Loucy (cell line): ENCODE results near the gene FJX1.
A peak's percentile ranks its signal among the peaks of the same experiment; 100 is the strongest.

Source experiments
- H2AFZ ChIP-seq: fragments of 200-600 bp; sonication (generic); 2 replicates; pipeline ENCODE4 v1.6.0; 2016; ENCODE audit warnings: antibody characterized with exemption, mild to moderate bottlenecking, low read length, moderate library complexity
- H3F3A ChIP-seq: fragments of 200-600 bp; 2 replicates; pipeline ENCODE4 v1.6.0; 2016; ENCODE audit warnings: antibody characterized with exemption, low read depth, mild to moderate bottlenecking
- H3K27me3 ChIP-seq: fragments of 200-600 bp; sonication (generic); 2 replicates; pipeline ENCODE4 v1.6.1; 2014; ENCODE audit warnings: low read length, mild to moderate bottlenecking; ENCODE audit not compliant: insufficient read depth, poor library complexity, severe bottlenecking
- H3K36me3 ChIP-seq: fragments of 200-600 bp; sonication (generic); 2 replicates; pipeline ENCODE4 v1.6.1; 2016; ENCODE audit warnings: low read length; ENCODE audit not compliant: insufficient read depth
- H3K4me1 ChIP-seq: fragments of 200-600 bp; sonication (generic); 2 replicates; pipeline ENCODE4 v1.5.1; 2014; ENCODE audit warnings: low read length, mild to moderate bottlenecking; ENCODE audit not compliant: insufficient read depth, poor library complexity, severe bottlenecking
- H3K4me2 ChIP-seq: fragments of 200-600 bp; sonication (generic); 2 replicates; pipeline ENCODE4 v1.6.0; 2014; ENCODE audit warnings: antibody characterized with exemption, low read length, low read depth, mild to moderate bottlenecking; ENCODE audit not compliant: poor library complexity, severe bottlenecking
- H3K4me3 ChIP-seq: fragments of 200-600 bp; sonication (generic); 2 replicates; pipeline ENCODE4 v1.5.1; 2014; ENCODE audit warnings: low read length, mild to moderate bottlenecking, mixed read lengths; ENCODE audit not compliant: poor library complexity, severe bottlenecking
- H3K79me2 ChIP-seq: fragments of 200-600 bp; sonication (generic); 2 replicates; pipeline ENCODE4 v1.6.1; 2014; ENCODE audit warnings: low read length; ENCODE audit not compliant: insufficient read depth
- H3K9ac ChIP-seq: fragments of 200-600 bp; sonication (generic); 2 replicates; pipeline ENCODE4 v1.6.0; 2014; ENCODE audit warnings: mild to moderate bottlenecking, low read depth, low read length, moderate library complexity; ENCODE audit not compliant: poor library complexity, severe bottlenecking
- H3K9me2 ChIP-seq: fragments of 200-600 bp; sonication (generic); replicated peaks from 2 replicates; pipeline ENCODE4 v1.6.1; 2016; ENCODE audit warnings: low read depth, low read length, mixed read lengths
- H3K9me3 ChIP-seq: fragments of 200-600 bp; sonication (generic); 2 replicates; pipeline ENCODE4 v1.6.1; 2014; ENCODE audit warnings: mild to moderate bottlenecking, antibody characterized with exemption, low read length, low read depth; ENCODE audit not compliant: insufficient read depth
- H4K20me1 ChIP-seq: fragments of 200-600 bp; sonication (generic); 2 replicates; pipeline ENCODE4 v1.6.0; 2014; ENCODE audit warnings: antibody characterized with exemption, low read length, mild to moderate bottlenecking; ENCODE audit not compliant: insufficient read depth, poor library complexity, severe bottlenecking
- CTCF ChIP-seq: fragments of 200-600 bp; sonication (generic); conservative IDR thresholded peaks from 2 replicates; pipeline ENCODE4 v1.5.1; 2014; ENCODE audit warnings: mild to moderate bottlenecking, antibody characterized with exemption, low read length
- EZH2phosphoT487 ChIP-seq: fragments of 200-600 bp; IDR thresholded peaks from 2 replicates; pipeline ENCODE4 v1.6.1; 2018; ENCODE audit warnings: antibody characterized with exemption, mild to moderate bottlenecking, moderate library complexity, borderline replicate concordance

The FJX1 gene

GRCh38 chr11:35655856-35656255 is 37.6 kb downstream of the FJX1 start:
- no peaks in the 10 kb centered on the region for H3K4me1 ChIP-seq
- no peak overlapping the region for H3K4me3 ChIP-seq
- H3F3A ChIP-seq: no peaks in the 10 kb centered on the region
- H3K4me2 ChIP-seq: no peak overlapping the region
- TF ChIP-seq EZH2phosphoT487 (no peak), CTCF (no peak)
- no peaks in the 10 kb centered on the region for H4K20me1 ChIP-seq
- no peaks in the 10 kb centered on the region for H3K79me2 ChIP-seq
- no peak overlapping the region for H2AFZ ChIP-seq
- peaks cover 34% of the 10 kb centered on the region for H3K27me3 ChIP-seq
- no peaks in the 10 kb centered on the region for H3K9me2 ChIP-seq
- no peaks in the 10 kb centered on the region for H3K36me3 ChIP-seq
- no peaks in the 10 kb centered on the region for H3K9me3 ChIP-seq
- H3K9ac ChIP-seq: no peak overlapping the region

GRCh38 chr11:35658020-35658948 is 40.0 kb downstream of the FJX1 start:
- Histone ChIP-seq H3K36me3 (no peaks in the 10 kb centered on the region), H2AFZ (no peak overlapping the region), H3K9ac (no peak overlapping the region), H3K9me2 (no peaks in the 10 kb centered on the region), H3K79me2 (peaks cover 5% of the 10 kb centered on the region), H4K20me1 (no peaks in the 10 kb centered on the region), H3F3A (no peaks in the 10 kb centered on the region), H3K27me3 (peaks cover 43% of the 10 kb centered on the region), H3K9me3 (no peaks in the 10 kb centered on the region), H3K4me3 (no peak overlapping the region), H3K4me1 (peaks cover 13% of the 10 kb centered on the region), H3K4me2 (no peak overlapping the region)
- no peak for TF ChIP-seq EZH2phosphoT487
- no peak for TF ChIP-seq CTCF

DNA sequence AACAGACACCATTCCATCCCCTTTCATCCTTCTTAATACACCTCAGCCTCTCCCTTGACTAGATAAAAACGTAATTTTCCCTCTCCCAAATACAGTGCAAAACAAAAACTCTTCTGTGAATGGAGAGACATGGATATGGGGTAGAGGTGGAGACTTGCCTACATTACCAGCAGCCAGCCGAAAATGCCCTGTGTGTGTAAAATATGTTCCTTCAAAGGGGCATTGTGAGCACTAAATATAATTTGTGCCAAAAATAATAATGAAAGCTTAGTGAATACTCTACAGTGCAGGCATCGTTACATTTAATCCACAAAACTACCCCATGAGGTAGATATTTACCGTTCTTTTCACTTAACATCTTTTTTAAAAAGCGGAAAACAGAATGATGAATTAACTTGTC is 43.3 kb downstream of the FJX1 start:
- Histone ChIP-seq H3K4me2 (peak overlapping the region; percentile 93), H3K4me3 (peak overlapping the region; percentile 81)

More for the DNA sequence above, 43.3 kb downstream of the FJX1 start:
- H3K27me3 ChIP-seq: peaks cover 36% of the 10 kb centered on the region
- 0 out of 2 replicates have a peak, but pooled peaks cover 3% of the 10 kb centered on the region for H3F3A ChIP-seq
- H3K9me3 ChIP-seq: peaks cover 5% of the 10 kb centered on the region; the same call in 1 of the 2 replicates
- peaks cover 36% of the 10 kb centered on the region for H3K79me2 ChIP-seq
- no peaks in the 10 kb centered on the region for H3K9me2 ChIP-seq
- no peak for TF ChIP-seq EZH2phosphoT487
- no peak for TF ChIP-seq CTCF
- H4K20me1 ChIP-seq: no peaks in the 10 kb centered on the region
- no peaks in the 10 kb centered on the region for H3K36me3 ChIP-seq
- peaks cover 25% of the 10 kb centered on the region for H3K4me1 ChIP-seq
- peak overlapping the region; percentile 71 for H3K9ac ChIP-seq
- H2AFZ ChIP-seq: peak overlapping the region; percentile 95
